Glutamatergic neuron (in vitro differentiated cells): ENCODE measurements around the gene CCDC85C. TPM values are rescaled to one million over a fixed set of nuclear protein-coding genes. Genes with fewer than 3 reads are reported as not detected.

Source experiments
- DNase-seq: peaks from one replicate; pipeline ENCODE4 v3.0.0; 2022
- H3K27ac Mint-ChIP-seq: one replicate; pipeline ENCODE4 v1.8.0; 2020; ENCODE audit warnings: mild to moderate bottlenecking, mixed read lengths, inconsistent platforms; ENCODE audit not compliant: unreplicated experiment
- H3K27me3 Mint-ChIP-seq: one replicate; pipeline ENCODE4 v1.8.0; 2020; ENCODE audit warnings: mild to moderate bottlenecking, moderate library complexity, mixed read lengths, inconsistent platforms; ENCODE audit not compliant: unreplicated experiment
- H3K36me3 Mint-ChIP-seq: one replicate; pipeline ENCODE4 v1.8.0; 2020; ENCODE audit warnings: mild to moderate bottlenecking, mixed read lengths, inconsistent platforms; ENCODE audit not compliant: unreplicated experiment
- H3K4me1 Mint-ChIP-seq: one replicate; pipeline ENCODE4 v1.8.0; 2020; ENCODE audit warnings: mild to moderate bottlenecking, low read depth, mixed read lengths, inconsistent platforms; ENCODE audit not compliant: unreplicated experiment
- H3K4me3 Mint-ChIP-seq: one replicate; pipeline ENCODE4 v1.8.0; 2020; ENCODE audit warnings: mild to moderate bottlenecking, mixed read lengths, inconsistent platforms; ENCODE audit not compliant: unreplicated experiment
- H3K9me3 Mint-ChIP-seq: one replicate; pipeline ENCODE4 v1.8.0; 2020; ENCODE audit warnings: mild to moderate bottlenecking, moderate library complexity, mixed read lengths, inconsistent platforms; ENCODE audit not compliant: unreplicated experiment
- total RNA-seq: library from RNA; stranded (reverse); fragmentation: NEBNext Ultra II Directional; extraction: Animal tissue kit (Norgen Biotek cat#: 25700); gene quantifications from one replicate; pipeline ENCODE4 v1.2.1, GENCODE V29; 2021; ENCODE audit not compliant: unreplicated experiment
- TF ChIP-seq, protein P1 (sequence below): fragments of 200-600 bp; sonication (generic); IDR thresholded peaks from one replicate; pipeline ENCODE4 v1.5.0; 2021; ENCODE audit not compliant: partially characterized antibody, unreplicated experiment

Gene CCDC85C
- total RNA-seq, 1 donor from 2014 or later: 32.3 TPM

- peaks cover 13% of the 10 kb centered on the region for H3K27me3 Mint-ChIP-seq
- H3K4me1 Mint-ChIP-seq: no peaks in the 10 kb centered on the region
- no peaks in the 10 kb centered on the region for H3K9me3 Mint-ChIP-seq
- H3K4me3 Mint-ChIP-seq: no peak overlapping the region
- no peak overlapping the region for H3K27ac Mint-ChIP-seq
- no peak for DNase-seq
- TF ChIP-seq, protein P1, sequence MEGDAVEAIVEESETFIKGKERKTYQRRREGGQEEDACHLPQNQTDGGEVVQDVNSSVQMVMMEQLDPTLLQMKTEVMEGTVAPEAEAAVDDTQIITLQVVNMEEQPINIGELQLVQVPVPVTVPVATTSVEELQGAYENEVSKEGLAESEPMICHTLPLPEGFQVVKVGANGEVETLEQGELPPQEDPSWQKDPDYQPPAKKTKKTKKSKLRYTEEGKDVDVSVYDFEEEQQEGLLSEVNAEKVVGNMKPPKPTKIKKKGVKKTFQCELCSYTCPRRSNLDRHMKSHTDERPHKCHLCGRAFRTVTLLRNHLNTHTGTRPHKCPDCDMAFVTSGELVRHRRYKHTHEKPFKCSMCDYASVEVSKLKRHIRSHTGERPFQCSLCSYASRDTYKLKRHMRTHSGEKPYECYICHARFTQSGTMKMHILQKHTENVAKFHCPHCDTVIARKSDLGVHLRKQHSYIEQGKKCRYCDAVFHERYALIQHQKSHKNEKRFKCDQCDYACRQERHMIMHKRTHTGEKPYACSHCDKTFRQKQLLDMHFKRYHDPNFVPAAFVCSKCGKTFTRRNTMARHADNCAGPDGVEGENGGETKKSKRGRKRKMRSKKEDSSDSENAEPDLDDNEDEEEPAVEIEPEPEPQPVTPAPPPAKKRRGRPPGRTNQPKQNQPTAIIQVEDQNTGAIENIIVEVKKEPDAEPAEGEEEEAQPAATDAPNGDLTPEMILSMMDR: no peak
- no peaks in the 10 kb centered on the region for H3K36me3 Mint-ChIP-seq
These were observed 45.2 kb upstream of the CCDC85C start for GRCh38 chr14:99649219-99649618.

- Mint-ChIP-seq H3K9me3 (no peaks in the 10 kb centered on the region), H3K27me3 (peaks cover 15% of the 10 kb centered on the region), H3K4me1 (no peaks in the 10 kb centered on the region), H3K4me3 (no peak overlapping the region), H3K27ac (no peak overlapping the region), H3K36me3 (no peaks in the 10 kb centered on the region)
- TF ChIP-seq, protein P1: no peak
- no peak for DNase-seq
These were observed 44.2 kb upstream of the CCDC85C start for GRCh38 chr14:99648027-99648784.

GRCh38 chr14:99647411-99647810 is 43.4 kb upstream of the CCDC85C start:
- Mint-ChIP-seq H3K36me3 (no peaks in the 10 kb centered on the region), H3K4me1 (no peaks in the 10 kb centered on the region), H3K4me3 (no peak overlapping the region), H3K27ac (no peak overlapping the region), H3K27me3 (peaks cover 15% of the 10 kb centered on the region), H3K9me3 (no peaks in the 10 kb centered on the region)
- no peak for DNase-seq
- TF ChIP-seq, protein P1: no peak

DNA sequence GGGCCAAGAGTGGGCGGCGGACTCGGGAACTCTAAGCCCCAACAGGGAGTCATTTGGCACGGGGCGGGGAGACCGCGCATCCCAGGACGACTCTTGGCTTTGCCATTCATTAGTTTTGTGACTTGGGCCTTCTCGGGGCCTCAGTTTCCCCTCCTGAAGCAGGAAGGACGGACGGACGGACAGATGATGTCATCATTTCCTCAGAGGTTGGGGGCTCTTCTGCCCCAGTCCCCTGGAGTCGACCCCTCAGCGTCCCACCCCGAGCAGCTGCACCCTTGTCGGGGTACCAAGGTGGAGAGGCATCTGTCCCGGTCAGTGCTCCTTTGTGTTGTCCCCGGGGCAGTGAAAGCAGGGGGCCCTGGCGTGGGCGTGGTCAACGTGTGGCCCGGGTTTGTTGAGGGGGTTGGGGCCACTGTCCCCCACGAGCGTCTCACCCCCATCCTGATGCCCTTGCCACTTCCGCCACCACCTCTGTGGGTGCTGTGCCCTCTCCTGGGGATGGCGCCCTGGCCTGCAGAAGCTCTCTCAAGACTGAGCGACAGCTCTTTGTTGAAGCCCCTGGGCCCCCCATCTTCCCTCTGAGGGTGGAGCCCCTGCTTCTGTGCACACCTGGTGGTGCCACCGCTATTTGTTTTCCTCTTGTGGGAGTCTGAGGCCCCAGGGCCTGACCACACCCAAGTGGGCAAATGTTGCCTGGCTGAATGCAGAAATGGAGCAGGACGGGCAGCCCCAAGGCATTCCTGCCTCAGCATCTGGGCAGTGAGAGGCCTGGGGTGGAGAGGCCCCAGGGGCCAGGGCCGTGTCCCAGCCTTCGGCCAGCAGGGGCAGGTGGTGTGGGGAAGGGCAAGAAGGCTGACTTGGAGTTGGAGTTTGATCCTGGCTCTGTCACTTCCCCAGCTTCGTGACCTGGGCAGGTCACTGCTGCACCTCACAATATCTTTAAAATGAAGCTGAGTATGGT is 41.8 kb upstream of the CCDC85C start:
- H3K27ac Mint-ChIP-seq: no peak overlapping the region

More for the DNA sequence above, 41.8 kb upstream of the CCDC85C start:
- DNase-seq: no peak
- H3K4me3 Mint-ChIP-seq: peak overlapping the region; percentile 78
- no peaks in the 10 kb centered on the region for H3K4me1 Mint-ChIP-seq
- peaks cover 2% of the 10 kb centered on the region for H3K9me3 Mint-ChIP-seq
- TF ChIP-seq, protein P1: no peak
- H3K36me3 Mint-ChIP-seq: no peaks in the 10 kb centered on the region
- peaks cover 18% of the 10 kb centered on the region for H3K27me3 Mint-ChIP-seq
